Measurements from ENCODE around the gene LHX8.

DNA sequence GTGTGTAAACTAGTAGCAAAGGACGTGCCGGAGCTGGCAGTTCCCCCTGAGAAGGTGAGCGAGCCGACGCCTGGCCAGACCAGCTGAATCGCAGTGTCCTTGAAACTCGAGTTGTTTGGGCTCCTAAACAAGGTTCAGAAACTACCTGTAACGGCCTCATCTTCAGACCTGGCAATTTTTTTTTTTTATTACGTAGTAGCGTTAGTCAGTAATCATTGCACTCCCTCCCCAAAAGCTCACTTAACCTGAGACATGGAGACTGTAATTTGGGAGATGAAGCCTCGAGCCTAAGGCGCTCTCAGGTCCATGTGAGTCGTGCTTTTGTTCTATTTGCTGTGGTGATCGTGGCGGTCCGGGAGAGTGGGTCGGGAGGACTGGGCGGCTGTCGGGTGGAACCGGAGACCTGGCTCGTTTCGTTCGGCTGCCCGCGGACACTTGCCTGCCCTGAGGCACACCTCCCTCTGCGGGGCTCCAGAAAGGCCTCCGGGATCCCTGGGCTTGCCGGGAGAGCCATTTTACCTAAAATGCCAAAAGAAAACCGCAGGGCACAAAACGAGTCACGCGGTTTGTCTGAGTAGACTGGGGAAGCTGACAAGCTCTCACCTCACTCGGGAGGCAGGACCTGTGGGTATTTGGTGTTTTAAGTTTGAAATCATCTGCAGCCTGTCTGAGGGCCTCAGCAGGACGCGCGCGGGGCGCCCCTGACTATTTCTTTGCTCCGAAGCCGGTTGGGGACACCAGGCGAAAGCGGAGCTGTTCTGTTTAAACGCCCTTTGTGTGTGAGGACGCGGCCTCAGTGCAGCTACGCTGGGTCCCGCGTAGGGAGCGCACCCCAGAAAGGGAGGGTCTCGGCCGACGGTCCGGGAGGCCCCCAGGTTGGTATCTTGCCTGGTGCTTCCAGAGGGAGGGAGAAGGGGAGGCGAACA lies 722 bp downstream of the LHX8 start:
- TF ChIP-seq CTCF (IDR thresholded peaks at IDR 0.05) = no peak
- no peak for TF ChIP-seq POLR2A (IDR thresholded peaks at IDR 0.05)
- TF ChIP-seq POLR2AphosphoS5 (IDR thresholded peaks at IDR 0.05) = no peak
